Thoracic aorta (tissue), 2 donors: ENCODE data around the gene CNKSR1. TPM values are rescaled to one million over a fixed set of nuclear protein-coding genes. Genes with fewer than 3 reads are reported as not detected.

Experiments
- ATAC-seq: fragments of 150-250 bp; one replicate; pipeline ENCODE4 v1.8.0; 2017; ENCODE audit warnings: low read depth; ENCODE audit not compliant: insufficient number of reproducible peaks, low FRiP score
- DNase-seq: peaks from one replicate; pipeline ENCODE4 v3.0.0-alpha.2; 2020; ENCODE audit warnings: low spot score
- H3K27ac ChIP-seq, 2 donors: fragments of 200-600 bp; sonication (generic); 1 replicate in 1 of 2; 2 replicates in 1 of 2; pipeline ENCODE4 v1.5.1; 2016; ENCODE audit warnings: mild to moderate bottlenecking in 2 of 2, moderate library complexity in 2 of 2
- H3K27me3 ChIP-seq: fragments of 200-600 bp; sonication (generic); replicated peaks from 2 replicates; pipeline ENCODE4 v1.6.0; 2016; ENCODE audit warnings: mild to moderate bottlenecking; ENCODE audit not compliant: insufficient read depth
- H3K36me3 ChIP-seq: fragments of 200-600 bp; sonication (generic); one replicate; pipeline ENCODE4 v1.5.1; 2016
- H3K4me1 ChIP-seq, 2 donors: fragments of 200-600 bp; sonication (generic); 1 replicate in 1 of 2; 2 replicates in 1 of 2; pipeline versions ENCODE4 v1.5.1 to v1.6.0; 2016; ENCODE audit warnings: low read depth in 2 of 2, mild to moderate bottlenecking in 1 of 2; ENCODE audit not compliant: control insufficient read depth in 1 of 2
- H3K4me3 ChIP-seq: fragments of 200-600 bp; sonication (generic); 2 replicates; pipeline ENCODE4 v1.5.1; 2016; ENCODE audit warnings: mild to moderate bottlenecking
- H3K9me3 ChIP-seq: fragments of 200-600 bp; sonication (generic); 2 replicates; pipeline ENCODE4 v1.5.1; 2016
- total RNA-seq, 2 donors: library from RNA; depleted of rRNA; stranded (reverse); fragments of >200 nt; gene quantifications; one replicate each; pipeline versions ENCODE4 v1.1.0 to v1.2.3, GENCODE V29; 2016
- TF ChIP-seq, protein P1 (sequence below): fragments of 200-600 bp; sonication (generic); IDR thresholded peaks from one replicate; pipeline ENCODE4 v1.5.1; 2019; ENCODE audit warnings: antibody characterized with exemption

CNKSR1 gene
- total RNA-seq, 2 donors from 2014 or later = 5.8 to 17.5 TPM

DNA sequence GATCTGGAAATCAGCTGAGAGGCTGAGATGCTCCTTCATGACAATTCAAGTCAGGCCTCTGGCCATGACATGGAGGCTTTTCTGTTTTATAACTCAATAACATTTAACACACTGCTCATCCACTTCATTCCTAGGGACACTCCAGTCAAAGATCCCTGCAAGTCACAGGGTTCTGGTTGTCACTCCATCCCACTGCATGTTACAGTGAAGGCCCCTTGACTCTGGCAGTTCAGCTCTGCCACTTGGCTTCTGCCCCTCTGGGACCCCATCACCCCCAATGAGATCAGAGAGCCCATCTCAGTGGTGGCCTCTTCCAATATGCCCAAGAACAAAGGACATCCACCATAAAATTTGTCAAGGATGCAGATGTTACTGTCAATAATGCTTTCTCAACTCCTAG is 28.4 kb upstream of the CNKSR1 start:
- no peak for DNase-seq
- Histone ChIP-seq H3K4me1 (no peaks in the 10 kb centered on the region), H3K36me3 (no peaks in the 10 kb centered on the region), H3K27me3 (no peaks in the 10 kb centered on the region), H3K4me3 (no peak overlapping the region), H3K9me3 (no peaks in the 10 kb centered on the region), H3K27ac (no peak overlapping the region)
- ATAC-seq = no peak
- TF ChIP-seq, protein P1, sequence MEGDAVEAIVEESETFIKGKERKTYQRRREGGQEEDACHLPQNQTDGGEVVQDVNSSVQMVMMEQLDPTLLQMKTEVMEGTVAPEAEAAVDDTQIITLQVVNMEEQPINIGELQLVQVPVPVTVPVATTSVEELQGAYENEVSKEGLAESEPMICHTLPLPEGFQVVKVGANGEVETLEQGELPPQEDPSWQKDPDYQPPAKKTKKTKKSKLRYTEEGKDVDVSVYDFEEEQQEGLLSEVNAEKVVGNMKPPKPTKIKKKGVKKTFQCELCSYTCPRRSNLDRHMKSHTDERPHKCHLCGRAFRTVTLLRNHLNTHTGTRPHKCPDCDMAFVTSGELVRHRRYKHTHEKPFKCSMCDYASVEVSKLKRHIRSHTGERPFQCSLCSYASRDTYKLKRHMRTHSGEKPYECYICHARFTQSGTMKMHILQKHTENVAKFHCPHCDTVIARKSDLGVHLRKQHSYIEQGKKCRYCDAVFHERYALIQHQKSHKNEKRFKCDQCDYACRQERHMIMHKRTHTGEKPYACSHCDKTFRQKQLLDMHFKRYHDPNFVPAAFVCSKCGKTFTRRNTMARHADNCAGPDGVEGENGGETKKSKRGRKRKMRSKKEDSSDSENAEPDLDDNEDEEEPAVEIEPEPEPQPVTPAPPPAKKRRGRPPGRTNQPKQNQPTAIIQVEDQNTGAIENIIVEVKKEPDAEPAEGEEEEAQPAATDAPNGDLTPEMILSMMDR = no peak

DNA sequence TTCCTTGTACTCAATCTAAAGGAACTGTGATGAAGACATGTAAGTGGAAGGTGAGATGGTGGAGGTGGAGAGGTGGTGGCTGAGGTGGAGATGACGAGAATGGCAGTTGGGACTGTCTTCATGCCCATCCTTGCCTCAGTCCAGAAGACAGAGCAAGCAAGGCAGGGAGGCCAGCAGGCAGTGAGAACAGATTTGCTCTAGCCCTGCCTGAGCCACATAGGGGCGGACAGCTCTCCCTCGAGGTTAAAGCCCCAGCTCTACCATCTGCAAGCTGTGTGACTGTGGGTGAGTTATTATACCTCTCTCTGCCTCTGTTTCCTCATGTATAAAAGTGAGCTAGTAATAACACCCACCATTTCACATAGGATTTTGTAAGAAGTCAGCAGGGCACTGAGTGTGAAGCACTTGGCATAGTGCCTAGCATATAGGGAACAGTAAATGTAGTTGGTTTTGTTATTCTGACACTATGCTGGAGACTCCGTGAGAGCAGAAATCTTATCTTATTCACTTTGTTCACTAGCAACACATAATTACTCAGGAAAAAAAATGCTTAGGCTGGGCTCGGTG is 23.2 kb upstream of the CNKSR1 start:
- Histone ChIP-seq H3K9me3 (no peaks in the 10 kb centered on the region), H3K4me1 (no peaks in the 10 kb centered on the region), H3K27ac (no peak overlapping the region), H3K36me3 (no peaks in the 10 kb centered on the region), H3K27me3 (no peaks in the 10 kb centered on the region), H3K4me3 (no peak overlapping the region)
- ATAC-seq (no peak), DNase-seq (no peak)
- TF ChIP-seq, protein P1 = no peak

DNA sequence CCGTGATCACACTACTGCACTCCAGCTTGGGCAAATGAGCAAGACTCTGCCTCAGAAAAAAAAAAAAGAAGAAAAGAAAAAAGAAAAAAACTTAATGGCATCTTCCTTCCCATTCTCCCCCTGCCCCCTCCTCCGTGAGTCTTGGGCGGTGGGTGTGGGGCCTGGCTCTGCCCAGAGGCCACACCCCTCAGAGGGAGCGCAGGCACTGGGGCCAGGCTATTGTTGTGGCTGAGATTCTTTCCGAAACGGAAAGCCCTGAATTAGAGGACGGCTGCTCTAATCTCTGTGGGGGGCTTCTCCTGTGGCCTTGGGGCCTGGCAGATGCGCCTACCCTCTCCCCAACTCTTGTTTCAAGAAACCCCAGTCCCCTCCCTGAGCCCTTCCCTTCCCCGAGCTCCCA is 22.5 kb upstream of the CNKSR1 start:
- TF ChIP-seq, protein P1 = no peak
- ATAC-seq = no peak

DNA sequence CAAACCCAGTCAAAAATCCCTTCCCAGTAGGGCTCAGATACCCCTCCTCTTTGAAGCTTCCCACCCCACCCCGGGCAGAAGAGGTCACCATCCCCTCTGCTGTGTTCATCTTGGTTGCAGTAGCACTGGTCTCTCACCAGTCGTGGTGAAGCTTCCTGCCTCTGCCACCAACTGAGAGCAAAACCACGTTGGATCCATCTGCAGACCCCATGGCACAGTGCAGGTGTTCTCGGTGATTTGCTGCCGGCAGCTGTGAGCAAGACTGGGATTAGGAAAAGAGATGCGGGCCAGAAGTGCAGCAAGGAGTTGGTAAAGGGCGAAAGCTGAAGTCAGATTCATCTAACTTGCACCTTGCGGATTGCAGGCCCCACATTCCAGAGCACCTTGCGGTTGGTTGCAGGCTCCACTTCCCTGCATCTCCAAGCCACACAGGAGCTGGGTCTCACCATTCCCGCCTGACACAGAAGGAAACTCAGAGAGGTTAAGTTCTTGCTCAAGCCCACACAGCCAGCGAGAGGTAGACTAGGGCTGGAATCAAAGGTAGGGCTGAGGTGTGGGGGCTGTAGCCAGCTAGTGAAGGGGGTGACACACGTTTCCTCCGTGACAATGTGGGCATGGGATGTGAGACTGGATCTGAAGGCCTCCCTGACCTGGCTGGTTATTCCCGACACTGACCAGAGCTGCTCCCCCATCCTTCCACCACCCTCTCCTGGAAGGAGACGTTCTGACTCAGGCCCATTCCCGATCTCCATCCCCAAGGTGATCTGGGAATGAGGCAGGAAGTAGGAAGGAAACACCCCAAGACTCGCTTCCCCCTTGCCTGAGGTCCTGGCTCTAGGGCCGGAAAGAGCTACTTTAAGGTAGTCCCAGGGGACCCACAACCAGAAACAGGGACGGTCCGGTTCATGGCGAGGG is 21.7 kb upstream of the CNKSR1 start:
- ATAC-seq = no peak
- no peaks in the 10 kb centered on the region for H3K9me3 ChIP-seq
- no peaks in the 10 kb centered on the region for H3K36me3 ChIP-seq
- no peaks in the 10 kb centered on the region for H3K27me3 ChIP-seq
- H3K4me1 ChIP-seq = no peaks in the 10 kb centered on the region
- no peak for DNase-seq
- TF ChIP-seq, protein P1 = no peak
- no peak overlapping the region for H3K4me3 ChIP-seq
- H3K27ac ChIP-seq = no peak overlapping the region

More for the DNA sequence above, 22.5 kb upstream of the CNKSR1 start:
- no peak overlapping the region for H3K4me3 ChIP-seq
- H3K27me3 ChIP-seq = no peaks in the 10 kb centered on the region
- no peak overlapping the region for H3K27ac ChIP-seq
- H3K9me3 ChIP-seq = no peaks in the 10 kb centered on the region
- no peak for DNase-seq
- no peaks in the 10 kb centered on the region for H3K36me3 ChIP-seq
- no peaks in the 10 kb centered on the region for H3K4me1 ChIP-seq

DNA sequence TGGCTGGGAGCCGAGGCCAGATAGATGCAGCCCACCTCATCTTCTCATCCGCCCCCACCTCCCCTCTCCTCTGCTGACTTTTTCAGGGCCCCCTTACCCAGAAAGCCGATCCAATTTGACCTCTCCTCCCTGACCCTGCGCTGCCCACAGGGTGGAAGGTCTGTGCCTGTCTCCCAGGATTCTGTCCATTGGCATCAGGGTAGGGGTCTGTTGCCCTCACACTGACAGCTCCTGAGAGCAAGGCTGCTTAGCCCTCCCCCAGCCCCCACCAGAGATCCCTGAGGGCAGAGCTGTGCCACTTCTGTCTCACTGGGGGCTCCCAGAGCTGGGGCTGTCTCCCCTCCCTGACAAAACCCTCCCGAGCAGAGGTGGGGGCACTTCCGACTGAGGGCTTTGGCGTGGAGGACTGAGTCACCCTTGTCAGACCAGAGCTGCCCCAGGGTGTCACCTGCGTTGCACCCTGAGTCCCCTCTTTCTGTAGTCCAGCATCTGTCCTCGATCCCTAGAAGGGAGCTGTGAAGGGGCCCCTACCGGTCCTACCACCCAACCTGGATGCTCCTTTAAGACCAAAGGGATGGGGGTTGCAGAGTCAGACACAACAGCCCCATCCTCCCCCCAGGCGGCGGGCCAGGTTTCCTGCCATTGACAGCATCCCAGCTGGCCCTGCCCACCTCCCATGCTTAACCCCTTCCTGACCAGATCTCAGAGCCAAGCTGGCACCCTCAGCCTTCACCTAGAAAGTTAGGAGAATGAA is 20.8 kb upstream of the CNKSR1 start:
- TF ChIP-seq, protein P1 = no peak
- H3K36me3 ChIP-seq = no peaks in the 10 kb centered on the region
- peaks cover 0 to 6% of the 10 kb centered on the region in 2 donors for H3K4me1 ChIP-seq
- H3K4me3 ChIP-seq = peak overlapping the region; percentile 18
- H3K9me3 ChIP-seq = no peaks in the 10 kb centered on the region
- no peaks in the 10 kb centered on the region for H3K27me3 ChIP-seq
- no peak overlapping the region for H3K27ac ChIP-seq
- DNase-seq = no peak
- no peak for ATAC-seq
